Stimulated activated CD4-positive, alpha-beta T cell treated with anti-CD3 and anti-CD28 coated beads, Interleukin-1b, Interleukin-23, amount 100 ng/mL, for 4 hours (primary cell): ENCODE data around the gene SGPL1.
"Not testable (repeated sequence)": the region's sequence is repeated elsewhere in the genome, so short reads cannot be mapped to it uniquely, and the experiment has no call there.

Source experiments
- DNase-seq, 2 donors: peaks; one replicate each; pipeline ENCODE4 v3.0.0-alpha.2; 2020; ENCODE audit warnings: low read depth in 2 of 2

Gene SGPL1

GRCh38 chr10:70906031-70906783 lies 90.5 kb downstream of the SGPL1 start:
- DNase-seq = no peak

- no peak for DNase-seq
These were observed 91.3 kb downstream of the SGPL1 start for GRCh38 chr10:70906953-70907636.

- no peak for DNase-seq
These were observed 92.1 kb downstream of the SGPL1 start for GRCh38 chr10:70907637-70908405.

GRCh38 chr10:70908406-70909296 lies 92.9 kb downstream of the SGPL1 start:
- DNase-seq = no peak

- no peak for DNase-seq
These were observed 93.7 kb downstream of the SGPL1 start for GRCh38 chr10:70909326-70909935.

GRCh38 chr10:70910486-70911341 lies 95.0 kb downstream of the SGPL1 start:
- no peak for DNase-seq

- no peak for DNase-seq
These were observed 95.6 kb downstream of the SGPL1 start for GRCh38 chr10:70911386-70911785.

GRCh38 chr10:70912556-70912955 lies 96.8 kb downstream of the SGPL1 start:
- no peak for DNase-seq

- DNase-seq = no peak
These were observed 97.6 kb downstream of the SGPL1 start for GRCh38 chr10:70913191-70913892.

- no peak for DNase-seq
These were observed 98.1 kb downstream of the SGPL1 start for GRCh38 chr10:70913893-70914240.

GRCh38 chr10:70914316-70914864 lies 98.6 kb downstream of the SGPL1 start:
- no peak for DNase-seq

GRCh38 chr10:70915206-70915605 lies 99.5 kb downstream of the SGPL1 start:
- DNase-seq = no peak

GRCh38 chr10:70915806-70916205 lies 100.1 kb downstream of the SGPL1 start:
- DNase-seq = no peak

GRCh38 chr10:70916241-70916640 lies 100.5 kb downstream of the SGPL1 start:
- no peak for DNase-seq

- DNase-seq = no peak
These were observed 101.5 kb downstream of the SGPL1 start for GRCh38 chr10:70917226-70917625.

GRCh38 chr10:70917635-70918034 lies 101.9 kb downstream of the SGPL1 start:
- DNase-seq = no peak

- no peak for DNase-seq
These were observed 103.2 kb downstream of the SGPL1 start for GRCh38 chr10:70918851-70919530.

- DNase-seq = not testable (repeated sequence)
These were observed 104.2 kb downstream of the SGPL1 start for GRCh38 chr10:70919906-70920305.

- DNase-seq = no peak
These were observed 104.8 kb downstream of the SGPL1 start for GRCh38 chr10:70920519-70920918.
